Stimulated activated CD4-positive, alpha-beta T cell treated with anti-CD3 and anti-CD28 coated beads, Interleukin-2, amount 100 ng/mL, for 4 hours (primary cell): ENCODE measurements around the gene HCN2.

Source experiments
- DNase-seq: peaks from one replicate; pipeline ENCODE4 v3.0.0-alpha.2; 2020; ENCODE audit warnings: low read depth

Gene HCN2

DNA sequence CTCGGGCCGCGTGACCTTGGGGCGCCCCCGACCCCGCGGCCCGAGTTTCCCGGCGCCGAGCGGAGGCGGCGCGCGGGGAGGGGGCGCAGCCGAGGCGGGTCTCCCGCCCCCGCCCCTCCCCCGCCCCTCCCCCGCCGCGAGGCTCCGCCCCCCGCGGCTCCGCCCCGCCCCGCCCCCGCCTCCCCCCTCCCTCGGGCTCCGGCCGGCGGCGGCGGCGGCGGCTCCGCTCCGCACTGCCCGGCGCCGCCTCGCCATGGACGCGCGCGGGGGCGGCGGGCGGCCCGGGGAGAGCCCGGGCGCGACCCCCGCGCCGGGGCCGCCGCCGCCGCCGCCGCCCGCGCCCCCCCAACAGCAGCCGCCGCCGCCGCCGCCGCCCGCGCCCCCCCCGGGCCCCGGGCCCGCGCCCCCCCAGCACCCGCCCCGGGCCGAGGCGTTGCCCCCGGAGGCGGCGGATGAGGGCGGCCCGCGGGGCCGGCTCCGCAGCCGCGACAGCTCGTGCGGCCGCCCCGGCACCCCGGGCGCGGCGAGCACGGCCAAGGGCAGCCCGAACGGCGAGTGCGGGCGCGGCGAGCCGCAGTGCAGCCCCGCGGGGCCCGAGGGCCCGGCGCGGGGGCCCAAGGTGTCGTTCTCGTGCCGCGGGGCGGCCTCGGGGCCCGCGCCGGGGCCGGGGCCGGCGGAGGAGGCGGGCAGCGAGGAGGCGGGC, at the start of gene HCN2:
TSS of gene HCN2 (plus strand) at position 189 of the 703 bp plus-strand sequence. CDS start at position 254, 65 bp downstream.
- no peak for DNase-seq

DNA sequence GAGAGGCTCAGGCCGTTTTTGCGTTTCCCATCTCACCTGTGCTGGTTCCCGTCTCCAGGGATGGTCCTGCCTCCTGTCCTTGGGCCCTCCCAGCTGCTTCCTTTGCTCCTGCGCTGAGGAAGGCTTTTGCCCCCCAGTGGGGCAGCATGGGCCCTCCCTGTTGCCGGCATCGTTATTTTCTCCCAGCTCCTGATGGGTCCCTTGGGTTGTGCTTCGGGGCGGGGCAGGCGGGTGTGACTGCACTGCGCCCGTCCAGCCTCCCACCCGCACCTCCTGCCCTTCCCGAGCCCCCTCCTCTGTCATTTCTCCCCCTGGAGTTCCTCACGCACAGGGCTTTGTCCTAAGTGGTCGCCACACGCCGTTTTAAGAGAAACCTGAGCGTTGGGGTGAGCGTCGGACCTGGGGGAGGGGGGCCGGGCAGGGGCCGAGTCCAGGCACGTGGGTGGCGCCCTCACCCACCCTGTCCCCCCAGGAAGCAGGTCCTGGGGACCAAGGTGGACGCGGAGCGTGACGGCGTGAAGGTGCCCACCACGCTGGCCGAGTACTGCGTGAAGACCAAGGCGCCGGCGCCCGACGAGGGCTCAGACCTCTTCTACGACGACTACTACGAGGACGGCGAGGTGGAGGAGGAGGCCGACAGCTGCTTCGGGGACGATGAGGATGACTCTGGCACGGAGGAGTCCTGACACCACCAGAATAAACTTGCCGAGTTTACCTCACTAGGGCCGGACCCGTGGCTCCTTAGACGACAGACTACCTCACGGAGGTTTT, 48.6 kb upstream of the HCN2 start:
- no peak for DNase-seq

DNA sequence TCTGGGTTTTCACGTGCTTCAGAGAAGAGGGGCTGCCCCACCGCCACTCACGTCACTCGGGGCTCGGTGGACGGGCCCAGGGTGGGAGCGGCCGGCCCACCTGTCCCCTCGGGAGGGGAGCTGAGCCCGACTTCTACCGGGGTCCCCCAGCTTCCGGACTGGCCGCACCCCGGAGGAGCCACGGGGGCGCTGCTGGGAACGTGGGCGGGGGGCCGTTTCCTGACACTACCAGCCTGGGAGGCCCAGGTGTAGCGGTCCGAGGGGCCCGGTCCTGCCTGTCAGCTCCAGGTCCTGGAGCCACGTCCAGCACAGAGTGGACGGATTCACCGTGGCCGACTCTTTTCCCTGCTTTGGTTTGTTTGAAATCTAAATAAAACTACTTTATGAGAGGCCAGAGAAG, 48.0 kb upstream of the HCN2 start:
- no peak for DNase-seq

DNA sequence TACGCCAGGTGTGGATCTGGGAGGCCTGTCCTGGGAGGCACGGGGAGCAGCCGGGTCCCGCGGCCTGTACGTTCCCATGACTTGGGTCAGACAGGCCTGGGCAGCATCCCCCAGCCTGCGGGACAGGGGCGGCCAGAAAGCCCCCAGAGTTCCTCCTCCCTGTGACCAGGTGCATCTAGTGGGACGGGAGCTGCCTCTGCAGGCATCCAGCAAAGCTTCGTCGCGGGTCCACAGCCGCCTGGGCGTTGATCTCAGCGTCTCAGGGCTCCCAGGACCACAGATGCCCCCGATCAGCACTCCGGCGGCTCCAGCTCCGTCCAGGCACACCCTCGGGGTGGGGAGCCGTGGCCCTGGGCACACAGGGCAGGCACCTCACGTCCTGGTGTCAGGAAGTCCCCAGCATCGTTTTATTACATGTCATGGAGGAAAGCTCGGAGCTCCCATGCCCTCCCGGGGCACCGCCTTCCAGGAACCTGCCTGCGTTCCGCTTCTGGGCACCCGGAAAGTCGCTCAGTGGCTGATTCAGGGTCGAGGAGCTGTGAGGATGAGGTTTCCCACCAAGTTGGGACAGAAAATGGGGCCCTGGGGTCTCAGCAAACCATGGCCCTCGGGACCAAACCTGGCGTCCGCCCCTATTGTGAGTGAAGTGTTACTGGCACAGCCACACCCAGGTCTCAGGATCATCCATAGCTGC, 47.4 kb upstream of the HCN2 start:
- no peak for DNase-seq

DNA sequence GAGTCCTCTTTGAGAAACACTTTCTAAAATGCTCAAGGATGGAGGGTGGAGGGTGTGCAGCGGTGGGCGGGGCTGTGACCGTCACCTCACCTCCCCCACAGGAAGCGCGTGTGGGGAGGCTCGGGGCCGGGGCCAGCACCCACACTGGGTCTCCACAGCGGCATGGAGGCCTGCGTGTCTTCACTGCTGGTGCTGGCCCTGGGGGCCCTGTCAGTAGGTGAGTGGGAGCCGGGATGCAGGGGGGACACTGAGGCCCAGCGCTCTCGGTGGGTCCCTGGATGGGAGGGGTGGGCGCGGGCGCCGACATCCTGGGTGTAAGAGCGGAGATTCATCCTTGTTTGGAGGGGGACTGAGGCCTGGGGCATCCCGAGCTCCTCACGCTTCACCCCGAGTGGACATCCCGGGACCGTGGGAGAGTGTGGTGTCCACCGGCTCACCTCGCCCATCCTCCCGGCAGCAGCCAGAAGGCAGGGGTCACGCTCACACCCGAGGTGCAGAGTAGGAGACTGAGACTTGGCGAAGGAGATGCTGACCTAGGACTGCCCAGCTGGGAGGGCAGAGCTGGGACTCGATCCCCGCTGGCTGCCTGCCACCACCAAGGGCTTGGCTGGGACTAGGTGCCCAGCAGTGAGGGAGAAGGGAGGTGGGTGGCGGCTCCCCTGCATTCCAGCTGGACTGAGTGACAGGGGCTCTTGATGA, 45.6 kb upstream of the HCN2 start, which contains the start of gene GZMM:
TSS of gene GZMM (plus strand) at position 144 of the 699 bp plus-strand sequence. CDS start at position 163, 19 bp downstream.
- peak; percentile 69 for DNase-seq

DNA sequence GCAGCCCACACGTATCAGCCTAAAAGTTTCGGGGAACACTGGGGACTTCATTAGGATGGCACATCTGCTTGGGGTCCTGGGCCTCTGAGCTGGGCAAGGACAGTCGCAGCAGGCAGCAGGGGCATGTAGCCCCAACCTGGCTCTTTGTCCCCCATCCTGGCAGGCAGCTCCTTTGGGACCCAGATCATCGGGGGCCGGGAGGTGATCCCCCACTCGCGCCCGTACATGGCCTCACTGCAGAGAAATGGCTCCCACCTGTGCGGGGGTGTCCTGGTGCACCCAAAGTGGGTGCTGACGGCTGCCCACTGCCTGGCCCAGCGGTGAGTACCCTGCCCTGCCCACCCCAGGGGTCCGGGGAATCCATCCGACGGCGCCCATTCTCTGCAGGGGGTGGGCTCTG, 42.6 kb upstream of the HCN2 start:
- no peak for DNase-seq

DNA sequence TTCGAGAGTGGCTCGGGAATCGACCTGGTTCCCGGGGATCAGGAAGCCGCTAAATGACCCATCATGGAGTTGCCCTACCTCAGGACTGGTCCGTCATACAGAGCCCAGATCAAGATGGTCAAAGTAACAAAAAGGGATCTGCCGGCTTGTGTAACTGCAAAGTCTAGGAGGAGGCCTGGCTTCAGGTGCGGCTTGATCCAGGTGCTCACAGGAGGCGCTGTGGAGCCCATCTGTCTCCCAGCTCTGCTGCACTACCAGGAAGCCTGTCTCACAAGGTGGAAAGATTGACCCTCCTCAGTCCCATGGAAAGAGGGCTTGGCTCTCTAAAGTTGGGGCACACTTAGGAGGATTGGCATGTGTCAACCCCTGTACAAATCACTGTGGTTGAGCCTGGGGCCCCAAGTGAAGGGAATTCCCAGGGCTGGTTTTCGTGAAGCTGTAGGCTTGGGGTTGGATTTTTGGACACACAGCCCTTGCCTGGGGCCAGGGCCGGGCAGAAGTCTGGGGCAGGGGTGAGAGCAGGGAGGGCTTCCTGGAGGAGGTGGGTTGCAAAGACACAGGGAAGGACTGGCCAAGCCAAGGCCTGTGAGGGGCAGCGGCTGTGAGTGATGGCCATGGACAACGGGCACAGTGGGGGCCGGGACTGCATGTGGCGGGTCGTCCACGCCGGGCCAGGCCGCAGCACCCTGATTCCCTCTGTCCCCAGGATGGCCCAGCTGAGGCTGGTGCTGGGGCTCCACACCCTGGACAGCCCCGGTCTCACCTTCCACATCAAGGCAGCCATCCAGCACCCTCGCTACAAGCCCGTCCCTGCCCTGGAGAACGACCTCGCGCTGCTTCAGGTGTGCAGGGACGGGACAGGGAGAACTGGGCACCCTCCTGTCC, 41.6 kb upstream of the HCN2 start:
- no peak for DNase-seq

DNA sequence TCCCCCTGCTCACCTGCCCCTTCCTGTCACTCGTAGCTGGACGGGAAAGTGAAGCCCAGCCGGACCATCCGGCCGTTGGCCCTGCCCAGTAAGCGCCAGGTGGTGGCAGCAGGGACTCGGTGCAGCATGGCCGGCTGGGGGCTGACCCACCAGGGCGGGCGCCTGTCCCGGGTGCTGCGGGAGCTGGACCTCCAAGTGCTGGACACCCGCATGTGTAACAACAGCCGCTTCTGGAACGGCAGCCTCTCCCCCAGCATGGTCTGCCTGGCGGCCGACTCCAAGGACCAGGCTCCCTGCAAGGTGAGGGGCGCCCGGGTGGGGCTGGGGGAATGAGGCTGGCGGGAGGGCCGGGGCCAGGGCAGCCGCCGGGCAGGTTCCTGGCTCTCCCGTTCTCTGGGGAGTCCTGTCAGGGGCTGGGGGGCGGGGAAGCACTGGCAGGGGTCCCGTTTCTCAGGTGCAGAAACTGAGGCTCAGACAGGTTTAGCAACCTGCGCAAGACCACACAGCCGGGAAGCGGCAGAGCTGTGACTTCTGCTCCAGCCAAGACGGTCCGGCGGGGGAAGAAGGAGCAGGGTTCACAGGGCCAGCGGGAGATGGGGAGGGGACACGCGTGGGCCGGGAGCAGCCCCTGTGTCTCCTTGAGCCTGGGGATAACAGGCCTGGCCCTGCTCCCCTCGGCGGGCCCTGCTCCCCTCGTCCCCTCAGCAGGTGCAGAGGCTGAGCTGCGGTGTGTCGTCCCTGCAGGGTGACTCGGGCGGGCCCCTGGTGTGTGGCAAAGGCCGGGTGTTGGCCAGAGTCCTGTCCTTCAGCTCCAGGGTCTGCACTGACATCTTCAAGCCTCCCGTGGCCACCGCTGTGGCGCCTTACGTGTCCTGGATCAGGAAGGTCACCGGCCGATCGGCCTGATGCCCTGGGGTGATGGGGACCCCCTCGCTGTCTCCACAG, 40.5 kb upstream of the HCN2 start:
- DNase-seq, result no peak

DNA sequence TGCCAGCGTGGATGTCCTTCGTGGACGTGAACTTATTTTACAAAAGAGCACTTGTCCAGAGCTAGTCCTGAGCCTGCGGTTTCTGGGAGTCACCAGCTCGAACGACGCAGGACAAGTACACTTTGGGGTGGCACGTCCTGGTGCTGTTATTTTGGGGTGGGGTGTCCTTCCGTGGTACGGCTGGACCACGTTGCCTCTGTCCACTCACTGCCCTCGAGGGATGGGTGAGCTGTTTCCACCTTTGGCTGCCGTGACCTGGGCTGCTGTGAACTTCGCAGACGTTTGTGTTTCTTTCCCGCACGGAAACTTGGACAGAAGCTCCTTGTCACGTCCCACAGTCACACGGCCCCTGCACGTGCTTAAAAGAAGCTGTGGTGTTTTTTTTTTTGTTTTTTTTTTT, 34.9 kb upstream of the HCN2 start:
- DNase-seq, result no peak

DNA sequence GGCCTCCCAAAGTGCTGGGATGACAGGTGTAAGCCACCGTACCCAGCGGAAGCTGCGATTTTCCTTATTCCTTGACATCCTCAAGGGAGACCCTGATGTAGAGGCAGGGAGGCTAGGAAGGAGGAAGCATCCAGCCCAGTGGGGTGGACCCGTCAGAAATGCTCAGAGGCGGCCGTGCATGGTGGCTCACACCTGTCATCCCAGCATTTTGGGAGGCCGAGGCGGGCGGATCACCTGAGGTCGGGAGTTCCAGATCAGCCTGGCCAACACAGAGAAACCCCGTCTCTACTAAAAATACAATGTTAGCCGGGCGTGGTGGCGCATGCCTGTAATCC, 34.2 kb upstream of the HCN2 start:
- DNase-seq, result no peak

DNA sequence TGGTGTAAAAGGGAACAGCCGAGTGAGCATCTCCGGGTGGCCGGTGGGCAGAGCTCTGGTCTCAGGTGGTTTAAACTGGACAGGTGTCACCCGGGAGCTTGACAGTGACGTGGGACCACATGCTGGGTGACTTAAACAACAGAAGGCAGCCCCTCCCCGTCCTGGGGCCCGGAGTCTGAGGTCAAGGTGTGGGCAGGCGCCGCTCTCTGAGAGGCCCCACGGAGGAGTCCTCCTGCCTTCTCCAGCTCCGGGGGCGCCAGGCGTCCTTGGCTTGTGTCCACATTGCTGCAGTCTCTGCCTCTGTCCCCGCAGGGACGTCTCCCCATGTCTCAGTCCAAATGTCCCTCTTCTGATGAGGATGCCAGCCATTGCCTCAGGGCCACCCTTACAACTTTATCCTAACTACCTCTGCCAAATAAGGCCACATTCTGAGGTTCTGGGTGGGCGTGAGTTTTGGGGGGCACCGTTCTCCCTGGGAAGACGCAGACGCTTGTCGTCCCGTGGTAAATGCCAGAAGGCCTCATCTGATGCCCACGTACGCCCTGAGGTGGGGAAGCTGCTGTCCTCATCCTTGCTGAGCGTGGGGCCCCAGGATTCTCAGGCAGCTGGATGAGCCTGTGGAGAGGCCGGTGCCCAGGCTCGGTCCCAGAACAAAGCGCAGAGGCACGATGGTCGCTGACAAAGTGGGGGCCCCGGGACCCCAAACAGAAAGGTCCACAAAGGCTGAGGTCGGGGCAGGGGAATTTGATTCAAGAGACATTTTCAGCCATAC, 32.9 kb upstream of the HCN2 start:
- no peak for DNase-seq

DNA sequence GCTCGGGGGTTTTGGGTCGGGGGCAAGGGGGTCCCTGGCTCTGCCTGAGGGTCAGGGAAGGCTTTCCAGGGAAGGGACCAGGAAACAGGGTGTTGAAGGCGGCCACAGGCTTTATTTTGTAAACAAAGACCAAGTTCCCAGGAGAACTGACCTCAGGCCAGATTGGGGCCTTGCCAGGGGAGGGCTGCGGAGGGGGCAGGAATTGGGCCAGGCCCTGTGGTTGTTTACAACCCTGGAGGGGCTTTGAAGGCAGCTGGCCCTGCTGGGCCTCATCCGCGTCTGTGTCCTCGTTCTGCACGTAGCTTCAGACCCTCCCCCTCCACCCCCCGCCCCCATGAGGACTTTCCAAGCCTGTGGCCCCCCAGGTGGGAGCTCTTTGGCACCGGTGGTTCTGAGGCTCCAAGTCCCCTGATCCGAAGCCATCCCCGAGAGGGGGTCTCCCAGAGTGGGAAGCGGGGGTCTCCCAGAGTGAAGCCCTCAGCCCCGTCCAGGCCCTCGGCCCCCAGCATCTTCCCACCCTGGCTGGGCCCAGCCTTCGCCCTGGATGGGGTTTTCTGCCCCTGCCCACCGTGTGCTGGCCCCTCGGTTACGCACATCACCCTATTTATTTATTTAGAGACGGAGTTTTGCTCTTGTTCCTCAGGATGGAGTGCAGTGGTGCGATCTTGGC, 30.8 kb upstream of the HCN2 start:
- DNase-seq, result no peak

DNA sequence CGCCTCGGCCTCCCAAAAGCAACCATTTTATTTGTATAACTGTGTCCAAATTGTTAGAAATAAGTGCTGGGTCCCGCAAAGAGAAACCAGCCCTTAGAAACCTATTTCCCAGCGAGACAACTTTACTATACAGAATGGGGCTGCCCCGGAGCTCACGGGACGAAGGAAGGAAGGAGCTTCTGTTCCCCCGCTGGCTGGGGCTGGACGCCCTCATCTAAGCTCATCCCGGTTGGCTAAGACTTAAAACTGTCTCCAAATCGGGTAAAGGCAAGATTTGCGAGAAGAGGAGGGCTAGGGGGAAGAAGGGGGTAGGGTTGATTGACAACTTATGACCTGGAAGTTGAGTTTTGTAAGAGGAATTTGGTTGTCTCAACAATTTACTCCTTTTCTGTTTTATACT, 29.6 kb upstream of the HCN2 start:
- no peak for DNase-seq

DNA sequence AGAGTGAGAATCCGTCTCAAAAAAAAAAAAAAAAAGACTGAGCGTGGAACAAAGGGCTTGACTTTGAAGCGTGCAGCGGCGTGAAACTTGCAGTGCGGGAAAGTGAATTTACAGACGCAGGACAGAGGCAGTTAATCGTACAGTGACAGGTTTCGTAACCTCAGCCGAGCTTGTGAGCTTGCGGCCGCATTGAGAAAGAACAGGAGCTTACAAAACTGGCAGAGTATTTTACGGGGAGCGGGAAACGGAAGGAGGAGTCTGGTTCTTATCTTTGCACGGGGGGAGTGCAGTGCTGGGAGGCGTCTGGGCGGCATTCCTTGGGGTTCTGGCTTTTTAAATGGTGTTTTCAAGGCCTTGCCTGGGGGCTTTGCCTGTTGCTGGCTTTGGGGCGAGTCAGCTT, 23.3 kb upstream of the HCN2 start:
- no peak for DNase-seq

DNA sequence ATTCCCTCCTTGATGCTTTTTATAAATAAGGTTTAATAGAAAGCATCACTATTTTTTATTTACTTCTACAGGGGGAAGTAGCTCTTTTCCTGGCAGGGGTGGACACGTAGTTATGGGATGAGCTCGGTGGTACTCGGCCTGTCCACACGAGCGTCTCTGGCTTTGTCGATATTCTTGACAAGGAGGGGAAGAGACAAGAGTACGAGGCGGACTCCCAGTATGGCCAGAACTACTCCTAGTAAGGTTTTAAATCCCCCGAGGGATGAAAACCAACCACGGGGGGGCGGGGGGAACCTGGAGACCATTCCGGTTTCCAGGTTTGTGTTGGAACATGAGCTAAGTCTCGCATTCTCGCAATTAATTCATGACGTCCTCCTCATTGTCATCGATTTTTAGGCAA, 22.8 kb upstream of the HCN2 start:
- no peak for DNase-seq

DNA sequence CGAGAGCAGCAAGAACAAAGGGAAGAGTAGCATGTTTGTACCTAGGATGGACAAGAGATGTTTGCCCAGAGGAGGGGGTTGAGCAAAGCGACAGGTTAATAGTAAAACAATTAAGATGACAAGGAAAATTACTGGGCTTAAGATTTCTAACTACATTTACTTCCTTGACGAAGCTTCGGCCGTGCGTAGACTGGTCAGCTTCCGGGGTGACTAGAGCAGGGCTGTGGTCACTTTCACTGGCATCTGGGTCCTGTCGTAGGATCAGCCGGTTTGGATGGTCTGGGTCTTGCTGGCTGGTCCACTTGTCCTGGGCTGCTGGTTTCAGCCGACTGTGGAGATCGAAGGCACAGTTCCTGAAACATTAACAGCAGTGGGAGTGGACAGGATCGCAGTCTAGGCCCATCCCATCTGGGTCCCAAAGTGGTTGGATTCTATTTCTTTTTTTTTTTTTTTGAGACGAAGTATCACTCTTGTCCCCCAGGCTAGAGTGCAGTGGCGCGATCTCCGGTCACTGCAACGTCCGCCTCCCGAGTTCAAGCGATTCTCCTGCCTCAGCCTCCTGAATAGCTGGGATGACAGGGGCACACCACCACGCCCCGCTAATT, 22.3 kb upstream of the HCN2 start:
- no peak for DNase-seq

DNA sequence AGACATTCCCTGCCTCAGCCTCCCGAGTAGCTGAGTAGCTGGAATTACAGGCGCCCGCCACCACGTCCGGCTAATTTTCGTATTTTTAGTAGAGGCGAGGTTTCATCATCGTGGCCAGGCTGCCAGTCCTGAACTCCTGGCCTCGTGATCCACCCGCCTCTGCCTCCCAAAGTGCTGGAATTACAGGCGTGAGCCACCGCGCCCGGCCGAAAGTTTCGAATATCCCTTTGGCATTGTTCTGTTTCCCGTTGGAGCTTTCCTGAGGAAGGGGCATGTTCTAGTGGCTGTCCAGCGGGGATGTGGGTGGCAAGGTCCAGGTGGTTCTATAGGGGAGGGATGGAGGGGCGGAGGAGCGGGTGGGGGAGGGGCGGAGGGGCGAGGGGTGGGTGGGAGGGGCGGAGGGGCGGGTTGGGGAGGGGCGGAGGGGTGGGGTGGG, 19.4 kb upstream of the HCN2 start:
- DNase-seq, result no peak

DNA sequence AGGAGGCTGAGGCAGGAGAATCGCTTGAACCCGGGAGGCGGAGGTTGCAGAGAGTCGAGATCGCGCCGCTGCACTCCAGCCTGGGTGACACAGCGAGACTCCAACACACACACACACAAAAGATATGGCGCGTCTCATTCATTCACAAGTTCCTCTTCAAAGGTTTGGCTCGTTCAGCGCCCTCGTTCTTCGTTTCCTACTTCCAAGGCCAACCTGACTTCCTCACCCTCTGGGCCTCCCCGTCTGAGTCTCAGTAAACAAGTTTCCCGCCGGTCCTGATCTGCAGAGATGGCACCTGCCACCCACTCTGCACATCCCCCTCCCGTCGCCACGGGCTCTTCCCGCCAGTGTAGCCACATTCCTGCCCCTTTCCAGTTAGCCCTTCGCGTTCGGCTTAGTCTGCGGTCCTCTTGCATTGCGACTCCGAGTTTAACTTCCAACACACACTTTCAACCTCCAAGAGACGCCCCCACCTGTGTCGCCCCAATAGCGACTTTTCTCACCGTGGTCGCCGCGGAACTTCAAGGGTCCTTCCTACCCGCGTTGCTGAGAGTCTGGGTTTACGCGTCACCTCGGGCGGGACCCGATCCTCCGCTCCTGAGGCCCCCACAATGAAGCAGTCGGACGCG, 18.6 kb upstream of the HCN2 start:
- no peak for DNase-seq
